GM23338 (cell line): ENCODE results near the gene ARHGAP28. TPM values are rescaled to one million over a fixed set of nuclear protein-coding genes. Genes with fewer than 3 reads are reported as not detected.

Experiments used
- ATAC-seq: fragments of 200-7000 bp; cut with Tn5 transposase; 3 replicates; pipeline ENCODE4 v1.9.1; 2020
- DNase-seq: peaks from one replicate; pipeline ENCODE4 v3.0.0-alpha.2; 2015; ENCODE audit warnings: low spot score
- H2AFZ ChIP-seq: fragments of 200-600 bp; sonication (generic); 2 replicates; pipeline ENCODE4 v1.8.0; 2016; ENCODE audit warnings: antibody characterized with exemption, mild to moderate bottlenecking, moderate library complexity
- H3F3A ChIP-seq: fragments of 200-600 bp; sonication (generic); replicated peaks from 2 replicates; pipeline ENCODE4 v1.8.0; 2017; ENCODE audit warnings: antibody characterized with exemption, mixed run types, low read depth
- H3K27ac ChIP-seq: fragments of 200-600 bp; sonication (generic); 2 replicates; pipeline ENCODE4 v1.6.1; 2016; ENCODE audit warnings: low read depth
- H3K27me3 ChIP-seq: fragments of 200-600 bp; sonication (generic); 2 replicates; pipeline ENCODE4 v1.8.0; 2016; ENCODE audit warnings: mild to moderate bottlenecking, mixed run types, moderate library complexity; ENCODE audit not compliant: insufficient read depth
- H3K36me3 ChIP-seq: fragments of 200-600 bp; sonication (generic); 2 replicates; pipeline ENCODE4 v1.8.0; 2016; ENCODE audit warnings: mild to moderate bottlenecking; ENCODE audit not compliant: insufficient read depth
- H3K4me1 ChIP-seq: fragments of 200-600 bp; sonication (generic); 2 replicates; pipeline ENCODE4 v1.8.0; 2016; ENCODE audit warnings: mild to moderate bottlenecking, moderate library complexity; ENCODE audit not compliant: insufficient read depth
- H3K4me2 ChIP-seq: fragments of 200-600 bp; sonication (generic); 2 replicates; pipeline ENCODE4 v1.7.1; 2017; ENCODE audit warnings: mixed run types
- H3K4me3 ChIP-seq: fragments of 200-600 bp; sonication (generic); 2 replicates; pipeline ENCODE4 v1.6.1; 2016; ENCODE audit warnings: mixed run types
- H3K79me2 ChIP-seq: fragments of 200-600 bp; sonication (generic); replicated peaks from 2 replicates; pipeline ENCODE4 v1.8.0; 2017; ENCODE audit warnings: mild to moderate bottlenecking; ENCODE audit not compliant: insufficient read depth
- H3K9me2 ChIP-seq: fragments of 200-600 bp; sonication (generic); 2 replicates; pipeline ENCODE4 v1.8.0; 2017; ENCODE audit not compliant: insufficient read depth
- H4K20me1 ChIP-seq: fragments of 200-600 bp; sonication (generic); replicated peaks from 2 replicates; pipeline ENCODE4 v1.8.0; 2017; ENCODE audit warnings: mild to moderate bottlenecking; ENCODE audit not compliant: insufficient read depth
- H3K27ac Mint-ChIP-seq: 2 replicates; pipeline ENCODE4 v1.8.0; 2020; ENCODE audit warnings: inconsistent platforms, mild to moderate bottlenecking, moderate library complexity, mixed read lengths
- H3K27me3 Mint-ChIP-seq: 3 replicates; pipeline ENCODE4 v1.8.0; 2022; ENCODE audit warnings: low read depth, mild to moderate bottlenecking, moderate library complexity, mixed read lengths, inconsistent platforms; ENCODE audit not compliant: insufficient read depth, poor library complexity
- H3K36me3 Mint-ChIP-seq: 3 replicates; pipeline ENCODE4 v1.8.0; 2021; ENCODE audit warnings: low read depth, mild to moderate bottlenecking, inconsistent platforms, moderate library complexity, mixed read lengths
- H3K4me1 Mint-ChIP-seq: 3 replicates; pipeline ENCODE4 v1.8.0; 2020; ENCODE audit warnings: mild to moderate bottlenecking, inconsistent platforms, mixed read lengths
- H3K4me3 Mint-ChIP-seq: 3 replicates; pipeline ENCODE4 v1.8.0; 2021; ENCODE audit warnings: moderate library complexity, mild to moderate bottlenecking, inconsistent platforms, mixed read lengths
- H3K9me3 Mint-ChIP-seq: 3 replicates; pipeline ENCODE4 v1.8.0; 2020; ENCODE audit warnings: moderate library complexity, mild to moderate bottlenecking, inconsistent platforms, mixed read lengths
- CREB1 ChIP-seq: fragments of 250-450 bp; sonication (Bioruptor Pico); IDR thresholded peaks from 2 replicates; pipeline ENCODE4 v1.5.0; 2020; ENCODE audit warnings: low read depth, mild to moderate bottlenecking, moderate library complexity
- CTCF ChIP-seq, 2 experiments: fragments of 200-600 bp in 1 of 2; sonication (generic) in 1 of 2; conservative IDR thresholded peaks; 2 replicates each; pipeline versions ENCODE4 v1.5.1 to v1.6.1; 2016 to 2017; ENCODE audit warnings: antibody characterized with exemption in 2 of 2, low read depth in 2 of 2, mild to moderate bottlenecking in 2 of 2, moderate library complexity in 1 of 2
- ETS1 ChIP-seq: IDR thresholded peaks from 2 replicates; pipeline ENCODE4 v1.6.1; 2016; ENCODE audit warnings: antibody characterized with exemption
- EZH2 ChIP-seq: fragments of 200-600 bp; sonication (generic); IDR thresholded peaks from one replicate; pipeline ENCODE4 v1.8.0; 2017; ENCODE audit warnings: antibody characterized with exemption, mild to moderate bottlenecking, low read depth; ENCODE audit not compliant: unreplicated experiment
- EZH2phosphoT487 ChIP-seq: fragments of 200-600 bp; sonication (generic); IDR thresholded peaks from one replicate; pipeline ENCODE4 v1.8.1; 2018; ENCODE audit warnings: antibody characterized with exemption; ENCODE audit not compliant: unreplicated experiment
- JUNB ChIP-seq: IDR thresholded peaks from one replicate; pipeline ENCODE4 v1.6.1; 2016; ENCODE audit warnings: antibody characterized with exemption; ENCODE audit not compliant: unreplicated experiment
- NANOG ChIP-seq: IDR thresholded peaks from 2 replicates; pipeline ENCODE4 v1.6.1; 2016; ENCODE audit warnings: antibody characterized with exemption, borderline replicate concordance
- POLR2AphosphoS5 ChIP-seq: IDR thresholded peaks from 2 replicates; pipeline ENCODE4 v1.6.1; 2016; ENCODE audit warnings: antibody characterized with exemption, low read depth
- REST ChIP-seq: IDR thresholded peaks from one replicate; pipeline ENCODE4 v1.6.1; 2018; ENCODE audit warnings: antibody characterized with exemption; ENCODE audit not compliant: unreplicated experiment
- STAT1 ChIP-seq: IDR thresholded peaks from one replicate; pipeline ENCODE4 v1.6.1; 2016; ENCODE audit warnings: antibody characterized with exemption; ENCODE audit not compliant: unreplicated experiment
- ZNF114 ChIP-seq: fragments of 250-450 bp; sonication (Bioruptor Pico); IDR thresholded peaks from 2 replicates; pipeline ENCODE4 v1.5.0; 2020; ENCODE audit warnings: mild to moderate bottlenecking, moderate library complexity
- ZNF331 ChIP-seq: fragments of 250-450 bp; sonication (Bioruptor Pico); IDR thresholded peaks from 2 replicates; pipeline ENCODE4 v1.5.0; 2020; ENCODE audit warnings: low read depth, mild to moderate bottlenecking, moderate library complexity
- ZNF462 ChIP-seq: fragments of 250-450 bp; sonication (Bioruptor Pico); IDR thresholded peaks from 2 replicates; pipeline ENCODE4 v1.5.0; 2020; ENCODE audit warnings: mild to moderate bottlenecking, moderate library complexity
- polyA plus RNA-seq: library from polyadenylated mRNA; unstranded; fragments of >200 nt; fragmentation: Nextera tagmentation; extraction: Ambion mirVana; gene quantifications from 2 replicates; pipeline ENCODE4 v1.2.1, GENCODE V29; 2016
- total RNA-seq: library from RNA; depleted of rRNA; stranded (reverse); fragments of >200 nt; shearing (Covaris generic); gene quantifications from 2 replicates; pipeline ENCODE4 v1.2.3, GENCODE V29; 2014

ARHGAP28 gene
- total and polyA plus RNA-seq, 2 experiments from 2014 or later: 2.8 to 9.6 TPM

GRCh38 chr18:6950641-6951040 is 221.1 kb downstream of the ARHGAP28 start:
- H3K4me1 ChIP-seq: no peaks in the 10 kb centered on the region
- H3K9me2 ChIP-seq: no peaks in the 10 kb centered on the region
- no peaks in the 10 kb centered on the region for H3K27me3 ChIP-seq
- H3K9me3 Mint-ChIP-seq: no peaks in the 10 kb centered on the region
- no peak overlapping the region for H3K4me3 Mint-ChIP-seq
- no peak overlapping the region for H3K27ac ChIP-seq
- DNase-seq (no peak), ATAC-seq (no peak)
- peaks cover 41% of the 10 kb centered on the region for H3K36me3 Mint-ChIP-seq
- H3K79me2 ChIP-seq: no peaks in the 10 kb centered on the region
- H3K36me3 ChIP-seq: peaks cover 7% of the 10 kb centered on the region; the same call in 1 of the 2 replicates
- no peaks in the 10 kb centered on the region for H3K27me3 Mint-ChIP-seq
- TF ChIP-seq ETS1 (no peak), CREB1 (CRISPR knock-in tag) (no peak), CTCF (conservative IDR thresholded peaks at IDR 0.05; ENCODE audit: low read depth in 2 of 2) (no peak), ZNF331 (CRISPR knock-in tag) (no peak), NANOG (no peak), JUNB (no peak), EZH2phosphoT487 (no peak), EZH2 (no peak), POLR2AphosphoS5 (no peak), ZNF114 (CRISPR knock-in tag) (no peak), ZNF462 (CRISPR knock-in tag) (no peak), STAT1 (no peak), REST (no peak)
- H3K4me1 Mint-ChIP-seq: peaks cover 7% of the 10 kb centered on the region
- peak overlapping the region; percentile 30; the same call in 1 of the 2 replicates for H3K27ac Mint-ChIP-seq
- no peak overlapping the region for H3K4me3 ChIP-seq
- H3F3A ChIP-seq: no peaks in the 10 kb centered on the region
- H3K4me2 ChIP-seq: no peak overlapping the region
- H2AFZ ChIP-seq: no peak overlapping the region
- H4K20me1 ChIP-seq: peaks cover 4% of the 10 kb centered on the region; the same call in 1 of the 2 replicates
